Measurements from ENCODE around the gene RNF125.
A peak's percentile ranks its signal among the peaks of the same experiment; 100 is the strongest.

GRCh38 chr18:32049393-32050171, 31.0 kb downstream of the RNF125 start:
- no peak for TF ChIP-seq GATA3 (IDR thresholded peaks at IDR 0.05; ENCODE audit: low read depth, low read length)
- TF ChIP-seq GATA2 (IDR thresholded peaks at IDR 0.05; ENCODE audit: low read depth, low read length) = peak; percentile 25; the same call in 1 of the 2 replicates

All from SH-SY5Y (cell line).